ENCODE measurements around the gene PGM3. TPM values are rescaled to one million over a fixed set of nuclear protein-coding genes. Genes with fewer than 3 reads are reported as not detected.

Gene PGM3
- total and polyA plus RNA-seq, 2 donors (not counting 3 experiments of a cell fraction or from before 2014, with no cell fraction given) = 19.8 to 70.7 TPM

DNA sequence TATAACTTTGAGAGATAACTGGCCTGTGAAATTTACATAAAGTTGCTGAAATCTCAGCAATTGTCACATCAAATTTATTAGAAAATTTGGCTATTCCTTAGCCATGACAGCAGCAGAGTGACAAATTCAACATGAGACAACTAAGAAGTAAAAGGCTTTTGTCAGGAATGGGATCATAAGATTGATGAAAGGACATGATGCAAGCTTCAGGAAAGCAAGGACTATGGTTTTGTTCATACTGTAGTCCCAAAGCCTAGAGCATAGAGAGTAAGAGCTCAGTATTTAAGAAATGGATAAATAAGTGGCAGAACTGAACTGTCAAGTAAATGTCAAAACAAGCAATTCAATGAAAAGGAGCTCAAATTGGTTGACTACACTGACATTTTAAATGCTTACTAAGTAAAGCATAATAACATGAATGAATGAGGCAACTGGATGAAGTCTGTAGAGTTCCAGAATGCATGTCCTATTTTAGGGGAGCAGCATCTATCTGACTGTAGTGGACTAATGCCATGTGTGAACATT lies 12.6 kb downstream of the PGM3 start:
- H3K4me1 ChIP-seq (ENCODE audit: control insufficient read depth, extremely low read depth, insufficient read depth, low read length) = no peaks in the 10 kb centered on the region
- POLR2A ChIA-PET = no interaction called here
- CTCF ChIA-PET = interaction anchor here (1.5 kb wide), 2 partner anchors 34 to 113 kb away, joined by 3 to 4 read pairs; partner anchors contain the start of gene DOP1A
- no peak overlapping the region for H3K9ac ChIP-seq (replicated peaks; ENCODE audit: extremely low read depth, insufficient read depth, low read length)
- H3K27me3 ChIP-seq (ENCODE audit: control insufficient read depth in 2 of 2, insufficient read depth in 2 of 2, low read length in 2 of 2) = no peaks in the 10 kb centered on the region
- H3K9me3 ChIP-seq (replicated peaks; ENCODE audit: control insufficient read depth, insufficient read depth, low read length) = no peaks in the 10 kb centered on the region
- no TSS peak for BruUV-seq (replicated peaks)
- no peak overlapping the region for H3K4me3 ChIP-seq (replicated peaks in 1 of 3; ENCODE audit: insufficient read depth in 1 of 3, low read depth in 1 of 3, low read length in 3 of 3)
- no peak overlapping the region for H3K4me2 ChIP-seq (ENCODE audit: insufficient read depth, low read length)
- peaks cover 7 to 38% of the 10 kb centered on the region in 2 experiments for H3K36me3 ChIP-seq (ENCODE audit: control insufficient read depth in 2 of 2, extremely low read depth in 1 of 2, insufficient read depth in 2 of 2, low read length in 2 of 2)
- H4K20me1 ChIP-seq (replicated peaks; ENCODE audit: control insufficient read depth, extremely low read depth, insufficient read depth, low read length) = peaks cover 2% of the 10 kb centered on the region
- DNase-seq (ENCODE audit: low read depth, low spot score) (no peak), FAIRE-seq (no peak)
- no peak overlapping the region for H2AFZ ChIP-seq (ENCODE audit: low read depth, low read length)
- H3K9me1 ChIP-seq (replicated peaks; ENCODE audit: control insufficient read depth, extremely low read depth, insufficient read depth, low read length) = no peaks in the 10 kb centered on the region
- H3K27ac ChIP-seq (ENCODE audit: insufficient read depth, low read depth, low read length) = no peak overlapping the region
- no peaks in the 10 kb centered on the region for H3K79me2 ChIP-seq (ENCODE audit: control insufficient read depth, insufficient read depth, low read length)
- dilution Hi-C loops (cut with MboI; ENCODE audit: extremely low pct_ligation_motif_present, low sequenced_read_pairs) = no loop called here
- intact Hi-C loops (cut with micrococcal nuclease) = no loop called here
- TF ChIP-seq, protein P1, sequence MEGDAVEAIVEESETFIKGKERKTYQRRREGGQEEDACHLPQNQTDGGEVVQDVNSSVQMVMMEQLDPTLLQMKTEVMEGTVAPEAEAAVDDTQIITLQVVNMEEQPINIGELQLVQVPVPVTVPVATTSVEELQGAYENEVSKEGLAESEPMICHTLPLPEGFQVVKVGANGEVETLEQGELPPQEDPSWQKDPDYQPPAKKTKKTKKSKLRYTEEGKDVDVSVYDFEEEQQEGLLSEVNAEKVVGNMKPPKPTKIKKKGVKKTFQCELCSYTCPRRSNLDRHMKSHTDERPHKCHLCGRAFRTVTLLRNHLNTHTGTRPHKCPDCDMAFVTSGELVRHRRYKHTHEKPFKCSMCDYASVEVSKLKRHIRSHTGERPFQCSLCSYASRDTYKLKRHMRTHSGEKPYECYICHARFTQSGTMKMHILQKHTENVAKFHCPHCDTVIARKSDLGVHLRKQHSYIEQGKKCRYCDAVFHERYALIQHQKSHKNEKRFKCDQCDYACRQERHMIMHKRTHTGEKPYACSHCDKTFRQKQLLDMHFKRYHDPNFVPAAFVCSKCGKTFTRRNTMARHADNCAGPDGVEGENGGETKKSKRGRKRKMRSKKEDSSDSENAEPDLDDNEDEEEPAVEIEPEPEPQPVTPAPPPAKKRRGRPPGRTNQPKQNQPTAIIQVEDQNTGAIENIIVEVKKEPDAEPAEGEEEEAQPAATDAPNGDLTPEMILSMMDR (IDR thresholded peaks at IDR 0.05; ENCODE audit: extremely low read depth in 1 of 2, insufficient read depth in 1 of 2, low read depth in 1 of 2, low read length in 2 of 2) = no peak
- TF ChIP-seq POLR2A (IDR thresholded peaks at IDR 0.05; ENCODE audit: low read depth, low read length) (no peak), EZH2 (IDR thresholded peaks at IDR 0.05; ENCODE audit: borderline replicate concordance, low read depth, low read length, severe bottlenecking) (no peak), MYC (IDR thresholded peaks at IDR 0.05; ENCODE audit: low read depth, low read length) (no peak), JUN (IDR thresholded peaks at IDR 0.05; ENCODE audit: borderline replicate concordance, insufficient read depth, insufficient read length, low read depth) (no peak), POLR2AphosphoS5 (IDR thresholded peaks at IDR 0.05; ENCODE audit: insufficient read depth, low read depth, low read length) (no peak), GATA2 (IDR thresholded peaks at IDR 0.05; ENCODE audit: insufficient read depth, insufficient read length, low read depth, low read length) (no peak), FOS (IDR thresholded peaks at IDR 0.05; ENCODE audit: borderline replicate concordance, insufficient read depth, low read length) (no peak)
- TF ChIP-seq, protein P2, sequence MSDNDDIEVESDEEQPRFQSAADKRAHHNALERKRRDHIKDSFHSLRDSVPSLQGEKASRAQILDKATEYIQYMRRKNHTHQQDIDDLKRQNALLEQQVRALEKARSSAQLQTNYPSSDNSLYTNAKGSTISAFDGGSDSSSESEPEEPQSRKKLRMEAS (IDR thresholded peaks at IDR 0.05; ENCODE audit: insufficient read depth, insufficient read length) = no peak

Measured in endothelial cell of umbilical vein (primary cell).